ENCODE results near the gene KHDC4.

KHDC4 gene

DNA sequence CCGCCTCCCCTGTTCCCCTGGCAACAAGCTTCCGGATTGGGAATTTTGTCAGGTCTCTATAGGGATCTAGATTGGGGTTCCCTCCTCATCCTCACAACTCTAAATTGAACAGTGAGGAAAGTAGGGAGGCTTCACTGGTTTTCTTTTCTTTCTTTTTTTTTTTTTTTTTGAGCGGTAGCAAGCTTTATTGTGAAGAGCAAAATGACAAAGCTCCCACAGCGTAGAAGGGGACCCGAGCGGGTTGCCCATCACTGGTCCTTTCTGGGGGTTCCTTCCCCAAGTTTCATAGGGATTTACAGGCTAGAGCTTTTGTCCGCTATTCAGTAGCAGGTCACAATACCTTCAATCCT lies 33.8 kb upstream of the KHDC4 start:
- no peak for DNase-seq (ENCODE audit: low read depth)
- no peak for TF ChIP-seq CTCF (IDR thresholded peaks at IDR 0.05; ENCODE audit: control insufficient read depth, extremely low read depth, insufficient read depth)
- no peak overlapping the region for H3K4me3 ChIP-seq (ENCODE audit: low read depth, low read length)

GRCh38 chr1:155967341-155968050 lies 33.3 kb upstream of the KHDC4 start:
- DNase-seq (ENCODE audit: low read depth), result no peak
- TF ChIP-seq CTCF (IDR thresholded peaks at IDR 0.05; ENCODE audit: control insufficient read depth, extremely low read depth, insufficient read depth), result no peak
- H3K4me3 ChIP-seq (ENCODE audit: low read depth, low read length), result no peak overlapping the region

GRCh38 chr1:155966750-155967149 lies 32.5 kb upstream of the KHDC4 start:
- no peak for TF ChIP-seq CTCF (IDR thresholded peaks at IDR 0.05; ENCODE audit: control insufficient read depth, extremely low read depth, insufficient read depth)
- H3K4me3 ChIP-seq (ENCODE audit: low read depth, low read length), result no peak overlapping the region
- DNase-seq (ENCODE audit: low read depth), result no peak

GRCh38 chr1:155966135-155966534 lies 31.9 kb upstream of the KHDC4 start:
- H3K4me3 ChIP-seq (ENCODE audit: low read depth, low read length), result no peak overlapping the region
- no peak for DNase-seq (ENCODE audit: low read depth)
- no peak for TF ChIP-seq CTCF (IDR thresholded peaks at IDR 0.05; ENCODE audit: control insufficient read depth, extremely low read depth, insufficient read depth)

DNA sequence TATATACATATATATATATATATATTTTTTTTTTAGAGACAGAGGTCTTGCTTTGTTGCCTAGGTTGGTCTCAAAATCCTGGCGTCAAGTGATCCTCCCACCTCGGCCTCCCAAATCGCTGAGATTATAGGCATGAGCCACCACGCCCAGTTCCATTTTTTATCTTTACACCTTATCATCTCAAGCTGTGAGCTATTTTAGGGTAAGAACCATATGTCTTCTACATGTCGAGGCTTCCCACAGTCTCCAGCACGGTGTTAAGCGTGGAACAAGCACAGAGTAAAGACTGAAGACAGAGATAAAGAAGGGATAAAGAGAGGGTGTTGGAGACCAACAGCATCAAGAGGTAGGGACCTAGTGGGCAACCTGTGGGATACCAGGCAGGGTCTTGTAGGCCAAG lies 30.0 kb upstream of the KHDC4 start:
- DNase-seq (ENCODE audit: low read depth), result no peak
- no peak for TF ChIP-seq CTCF (IDR thresholded peaks at IDR 0.05; ENCODE audit: control insufficient read depth, extremely low read depth, insufficient read depth)
- no peak overlapping the region for H3K4me3 ChIP-seq (ENCODE audit: low read depth, low read length)

DNA sequence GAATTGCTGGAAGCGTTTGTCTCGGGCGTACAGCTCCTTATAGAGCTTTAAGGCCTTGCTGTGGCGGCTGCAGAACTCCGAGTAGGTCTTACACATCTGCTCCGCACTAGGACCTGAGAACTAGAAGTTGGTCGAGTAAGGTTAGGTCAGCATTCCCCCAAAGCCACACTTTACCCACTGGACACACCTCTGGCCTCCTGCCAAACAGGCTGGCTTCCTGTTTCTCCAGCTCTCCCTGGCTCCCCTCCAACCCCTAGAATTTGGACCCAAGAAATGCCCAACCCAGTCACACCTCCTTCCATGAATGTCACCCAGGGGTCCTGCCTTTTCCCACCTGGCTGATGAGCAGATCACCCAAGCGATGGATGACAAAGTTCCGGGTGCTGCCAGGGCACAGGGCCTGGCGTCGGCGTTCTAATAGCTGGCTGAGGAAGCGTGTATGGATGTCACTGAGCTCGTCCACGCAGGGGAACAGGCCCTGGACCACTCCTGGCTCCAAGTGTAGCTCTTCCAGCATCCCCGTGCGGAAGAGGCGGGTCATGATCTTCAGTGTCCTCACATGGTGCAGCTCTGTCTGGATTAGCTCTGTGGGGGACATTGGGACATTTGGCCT lies 28.5 kb upstream of the KHDC4 start:
- no peak overlapping the region for H3K4me3 ChIP-seq (ENCODE audit: low read depth, low read length)
- no peak for TF ChIP-seq CTCF (IDR thresholded peaks at IDR 0.05; ENCODE audit: control insufficient read depth, extremely low read depth, insufficient read depth)
- DNase-seq (ENCODE audit: low read depth), result no peak

GRCh38 chr1:155961937-155962336 lies 27.7 kb upstream of the KHDC4 start:
- no peak for TF ChIP-seq CTCF (IDR thresholded peaks at IDR 0.05; ENCODE audit: control insufficient read depth, extremely low read depth, insufficient read depth)
- no peak for DNase-seq (ENCODE audit: low read depth)
- H3K4me3 ChIP-seq (ENCODE audit: low read depth, low read length), result no peak overlapping the region

Data from LNCaP clone FGC (cell line).